ENCODE data around the gene PTPRN2.

DNA sequence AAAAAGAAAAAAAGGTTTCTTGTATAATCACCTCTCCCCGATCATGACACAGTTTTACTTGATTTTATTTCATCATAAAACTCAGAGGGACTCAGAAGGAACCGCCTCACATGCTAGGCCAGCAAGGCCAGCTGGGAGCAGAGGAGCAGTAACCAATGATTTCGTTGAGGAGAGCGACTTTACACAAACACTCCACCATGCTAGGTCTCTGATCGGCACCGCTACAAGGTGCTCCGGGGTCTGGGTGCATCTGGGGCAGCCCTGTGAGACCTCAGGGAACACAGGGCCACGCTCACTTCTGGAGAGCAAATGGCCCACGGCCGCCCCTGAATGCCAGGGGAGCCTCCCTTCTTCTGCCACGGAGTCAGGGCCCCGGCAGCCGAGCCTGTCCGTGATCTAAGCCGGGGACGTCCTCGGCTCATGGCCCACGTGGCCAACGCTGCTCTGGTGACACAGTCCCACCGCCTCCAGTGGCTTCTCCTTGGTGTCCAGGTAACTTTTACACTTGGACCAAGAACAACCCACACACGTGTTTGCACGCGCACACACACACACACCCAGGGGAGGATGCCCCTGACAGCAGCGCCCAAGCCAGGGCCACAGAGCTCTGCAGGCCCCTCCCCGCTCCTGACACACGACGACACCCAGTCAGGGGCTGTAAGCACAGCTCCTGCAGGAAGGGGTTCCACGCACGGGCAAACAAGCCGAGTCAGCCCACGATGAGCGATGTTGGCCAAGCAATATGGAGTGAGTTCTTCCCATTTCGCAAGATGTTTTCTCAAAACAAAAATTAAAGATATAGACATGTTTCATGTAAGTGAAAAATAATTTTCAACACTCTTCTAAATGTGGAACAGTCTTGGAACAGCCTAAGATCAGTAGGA is 918.5 kb downstream of the PTPRN2 start:
- TF ChIP-seq, protein P1, sequence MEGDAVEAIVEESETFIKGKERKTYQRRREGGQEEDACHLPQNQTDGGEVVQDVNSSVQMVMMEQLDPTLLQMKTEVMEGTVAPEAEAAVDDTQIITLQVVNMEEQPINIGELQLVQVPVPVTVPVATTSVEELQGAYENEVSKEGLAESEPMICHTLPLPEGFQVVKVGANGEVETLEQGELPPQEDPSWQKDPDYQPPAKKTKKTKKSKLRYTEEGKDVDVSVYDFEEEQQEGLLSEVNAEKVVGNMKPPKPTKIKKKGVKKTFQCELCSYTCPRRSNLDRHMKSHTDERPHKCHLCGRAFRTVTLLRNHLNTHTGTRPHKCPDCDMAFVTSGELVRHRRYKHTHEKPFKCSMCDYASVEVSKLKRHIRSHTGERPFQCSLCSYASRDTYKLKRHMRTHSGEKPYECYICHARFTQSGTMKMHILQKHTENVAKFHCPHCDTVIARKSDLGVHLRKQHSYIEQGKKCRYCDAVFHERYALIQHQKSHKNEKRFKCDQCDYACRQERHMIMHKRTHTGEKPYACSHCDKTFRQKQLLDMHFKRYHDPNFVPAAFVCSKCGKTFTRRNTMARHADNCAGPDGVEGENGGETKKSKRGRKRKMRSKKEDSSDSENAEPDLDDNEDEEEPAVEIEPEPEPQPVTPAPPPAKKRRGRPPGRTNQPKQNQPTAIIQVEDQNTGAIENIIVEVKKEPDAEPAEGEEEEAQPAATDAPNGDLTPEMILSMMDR (conservative IDR thresholded peaks at IDR 0.05; ENCODE audit: low read length): no peak
- no peak for TF ChIP-seq EZH2phosphoT487 (IDR thresholded peaks at IDR 0.05; ENCODE audit: borderline replicate concordance, low read depth, low read length)

All from OCI-LY7 (cell line).